GM21619 (cell line): ENCODE measurements around the gene ERFL.
"Not testable (repeated sequence)": the region's sequence is repeated elsewhere in the genome, so short reads cannot be mapped to it uniquely, and the experiment has no call there.

Source experiments
- ATAC-seq: cut with Tn5 transposase; IDR thresholded peaks from one replicate; pipeline ENCODE4 v1.9.1; 2021; ENCODE audit not compliant: unreplicated experiment

Gene ERFL

GRCh38 chr19:41879670-41880328 is 48.5 kb downstream of the ERFL start:
- ATAC-seq = no peak

GRCh38 chr19:41879080-41879479 is 49.2 kb downstream of the ERFL start:
- no peak for ATAC-seq

GRCh38 chr19:41877916-41878905 is 50.0 kb downstream of the ERFL start:
- ATAC-seq = no peak

GRCh38 chr19:41876847-41877832 is 51.1 kb downstream of the ERFL start, which contains the start of gene CD79A:
CD79A (plus strand) TSS chr19:41877279; CDS start chr19:41877305, 26 bp downstream.
- ATAC-seq = peak; percentile 60

- ATAC-seq = not testable (repeated sequence)
These were observed 52.3 kb downstream of the ERFL start for GRCh38 chr19:41875973-41876372.

GRCh38 chr19:41872775-41873647 is 55.2 kb downstream of the ERFL start:
- no peak for ATAC-seq

- no peak for ATAC-seq
These were observed 55.9 kb downstream of the ERFL start for GRCh38 chr19:41872384-41872774.

GRCh38 chr19:41871573-41872383 is 56.5 kb downstream of the ERFL start:
- no peak for ATAC-seq

GRCh38 chr19:41870401-41870873 is 57.8 kb downstream of the ERFL start:
- no peak for ATAC-seq

- ATAC-seq = no peak
These were observed 58.8 kb downstream of the ERFL start for GRCh38 chr19:41869374-41869955.

- no peak for ATAC-seq
These were observed 59.3 kb downstream of the ERFL start for GRCh38 chr19:41868989-41869300.

GRCh38 chr19:41868120-41868988 is 59.9 kb downstream of the ERFL start:
- no peak for ATAC-seq

- ATAC-seq = no peak
These were observed 62.0 kb downstream of the ERFL start for GRCh38 chr19:41866284-41866683.

GRCh38 chr19:41864374-41864773 is 63.9 kb downstream of the ERFL start:
- ATAC-seq = no peak

- ATAC-seq = no peak
These were observed 64.9 kb downstream of the ERFL start for GRCh38 chr19:41863209-41863931.

- ATAC-seq = no peak
These were observed 65.7 kb downstream of the ERFL start for GRCh38 chr19:41862445-41862986.

GRCh38 chr19:41861846-41862245 is 66.4 kb downstream of the ERFL start:
- ATAC-seq = no peak
